NCI-H187 (cell line): Measurements from ENCODE around the gene TWNK.

ENCODE experiments used
- DNase-seq, 2 experiments: peaks; one replicate each; lab custom pipeline; 2025; lab: John Stamatoyannopoulos, UW

The TWNK gene

DNA sequence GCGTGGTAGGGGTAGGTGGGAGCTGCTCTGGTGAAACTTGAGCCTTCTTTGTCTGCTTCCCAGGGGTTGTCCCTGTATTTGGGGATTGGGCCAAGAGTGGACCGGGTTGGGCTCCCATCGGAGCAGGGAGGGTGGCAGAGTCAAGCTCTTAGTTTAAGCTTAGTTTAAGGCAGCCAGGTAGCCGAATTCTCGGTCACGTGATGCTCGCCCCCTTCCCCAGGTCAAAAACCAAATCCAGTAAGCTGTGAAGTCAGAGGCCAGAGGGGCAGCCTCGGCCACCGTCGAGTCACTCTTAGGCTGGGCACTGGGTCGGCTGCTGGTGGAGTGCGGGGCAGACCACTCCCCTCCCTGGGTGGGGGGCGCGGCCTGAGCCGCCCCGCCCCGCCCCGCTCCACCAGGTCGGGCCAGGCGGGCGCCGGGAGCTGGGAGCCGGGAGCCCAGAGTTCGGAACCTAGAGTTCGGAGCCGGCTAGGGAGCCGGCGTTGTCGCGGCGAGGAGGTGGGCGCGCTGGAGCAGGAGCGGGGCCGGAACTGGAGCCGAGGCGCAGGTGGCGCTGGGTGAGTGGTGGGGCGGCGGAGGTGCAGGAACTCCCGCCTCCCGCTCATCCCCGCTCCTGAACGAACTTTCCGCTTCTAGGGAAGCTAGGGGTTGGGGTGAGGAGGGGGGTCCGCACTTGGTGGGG, 9.5 kb downstream of the TWNK start:
- DNase-seq = no peak

DNA sequence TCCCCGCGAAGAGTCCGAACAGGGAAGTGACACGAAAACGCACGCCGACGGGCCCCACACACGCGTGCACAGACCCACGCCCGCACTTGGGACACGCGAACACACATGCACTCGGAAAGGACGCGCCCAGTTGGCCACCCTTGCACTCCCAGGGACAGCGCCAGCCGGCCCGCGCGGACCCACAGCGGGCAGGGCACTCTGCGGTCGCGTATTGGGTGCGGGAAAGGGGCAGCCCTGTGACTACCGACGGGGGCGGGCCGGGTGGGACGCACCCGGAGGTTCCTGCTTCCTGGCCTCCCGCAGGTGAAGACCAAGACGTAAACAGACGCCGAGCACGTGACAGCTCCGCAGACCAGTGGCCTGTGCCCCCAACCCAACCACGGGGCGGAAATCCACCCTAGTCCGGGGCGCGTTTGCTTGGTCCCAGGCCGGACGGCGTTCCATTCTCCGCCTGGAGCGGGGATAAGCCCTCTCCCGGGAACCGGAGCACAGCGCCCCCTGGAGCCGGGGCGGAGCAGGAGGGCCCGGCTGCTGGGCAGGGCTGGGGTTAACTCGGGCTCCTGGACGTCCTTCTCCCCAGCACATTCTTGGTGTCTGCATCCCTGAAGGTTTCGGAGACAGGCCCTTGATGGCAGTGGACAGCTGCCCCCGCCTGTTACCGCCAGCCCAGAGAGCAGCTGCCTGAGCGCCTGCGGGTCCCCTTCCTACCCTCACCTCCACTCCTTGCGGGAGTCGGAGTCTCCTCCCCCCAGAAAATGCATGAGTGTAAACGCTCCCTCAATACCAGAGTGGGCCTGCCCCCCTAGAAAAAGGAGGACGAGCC, 10.2 kb downstream of the TWNK start:
- peak in 1 of 2 experiments; percentile 28 for DNase-seq

DNA sequence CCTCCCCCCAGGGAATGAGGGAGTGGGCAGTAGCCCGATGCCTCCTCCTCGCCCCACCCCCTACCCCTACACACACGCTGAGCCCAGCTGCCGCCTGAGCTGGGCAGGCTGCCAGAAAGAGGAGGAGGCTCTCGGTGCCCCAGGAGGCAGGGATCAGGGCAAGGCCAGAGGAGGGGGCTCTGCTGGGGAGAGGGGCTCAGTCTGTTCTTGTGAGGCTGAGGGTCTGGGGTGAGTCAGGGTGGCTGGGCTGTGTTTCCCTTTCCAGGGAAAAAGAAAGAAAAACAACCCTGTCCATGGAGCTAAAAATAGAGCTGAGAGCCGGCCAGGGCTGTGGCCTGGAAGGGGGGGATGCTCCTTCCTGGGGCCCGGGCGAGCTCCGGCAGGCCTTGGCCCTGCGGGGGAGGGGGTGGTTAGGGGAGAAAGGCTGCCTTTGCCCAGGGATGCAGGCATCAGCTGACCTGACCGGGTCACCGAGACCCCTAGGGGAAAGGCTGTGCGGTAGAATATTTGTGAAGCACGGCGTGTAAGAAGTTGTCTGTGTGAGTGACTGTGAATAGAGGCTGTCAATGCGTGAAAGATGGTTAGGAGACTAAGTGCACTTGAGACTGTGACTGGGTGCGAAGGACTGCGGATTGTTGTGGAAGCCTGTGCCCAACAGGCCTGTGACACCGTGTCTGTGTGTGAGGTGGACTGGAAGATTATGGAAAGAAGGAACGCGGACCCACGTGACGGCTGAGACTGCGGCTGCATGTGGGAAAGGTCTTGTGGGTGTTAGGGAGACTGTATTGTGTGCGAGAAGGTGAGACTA, 11.0 kb downstream of the TWNK start:
- peak; percentile 50 to 82 for DNase-seq

DNA sequence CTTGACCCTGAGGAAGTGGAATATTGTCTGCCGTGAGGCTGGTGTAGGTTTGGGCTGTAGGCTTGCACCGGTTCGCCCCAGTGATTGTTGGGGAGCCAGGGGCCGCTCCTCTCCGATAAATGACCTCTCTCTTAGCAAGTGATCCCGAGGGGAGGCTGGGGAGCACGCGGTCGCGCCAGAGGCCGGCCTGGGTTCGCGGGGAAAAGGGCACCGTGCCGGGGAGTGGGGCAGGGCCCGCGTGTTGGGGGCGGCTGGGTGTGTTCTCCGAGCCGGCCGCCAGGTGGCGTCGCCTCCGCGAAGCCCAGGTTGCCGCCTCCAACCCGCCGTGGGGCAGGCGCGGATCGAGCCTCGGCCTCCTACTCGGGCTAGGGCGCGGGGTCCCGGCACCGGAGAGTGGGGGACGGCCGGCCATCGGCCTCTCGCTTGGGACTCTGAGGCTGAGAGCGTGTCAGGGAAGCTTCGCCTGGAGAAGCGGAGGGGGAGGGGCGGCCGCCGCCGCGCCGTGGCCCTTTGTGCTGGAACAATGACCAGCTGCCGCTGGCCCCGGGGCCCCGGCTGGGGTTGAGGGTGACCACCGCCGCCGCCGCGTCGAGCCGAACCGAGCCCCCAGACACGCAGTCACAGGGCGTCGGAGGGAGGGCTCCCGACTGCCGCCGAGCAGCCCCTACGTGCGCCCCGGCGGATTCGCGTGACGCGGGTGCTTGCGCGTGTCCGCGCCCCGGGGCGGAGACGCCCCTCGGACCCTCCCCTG, 11.8 kb downstream of the TWNK start:
- peak; percentile 9 to 30 for DNase-seq

DNA sequence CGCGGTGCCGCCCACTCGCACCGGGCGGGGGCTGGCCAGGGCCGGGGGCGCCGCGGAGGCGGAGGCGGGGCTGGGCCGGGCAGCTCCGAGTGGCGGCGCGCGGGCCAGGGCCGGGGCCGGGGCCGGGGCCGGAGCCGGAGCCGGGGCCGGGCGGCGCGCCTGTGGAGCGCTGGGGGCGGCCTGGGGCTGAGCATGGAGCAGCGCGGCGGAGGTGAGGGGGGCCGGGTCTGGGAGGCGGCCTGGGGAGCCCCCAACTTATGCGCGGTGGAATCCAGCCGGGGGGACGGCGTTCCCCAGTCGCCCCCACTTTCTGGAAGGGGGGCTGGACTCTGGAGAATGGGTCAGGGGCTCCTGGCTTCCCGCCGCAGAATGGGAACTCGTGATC, 12.4 kb downstream of the TWNK start, which contains the start of gene LZTS2:
Gene LZTS2, plus strand, starts transcription at position 67 of the 385 bp plus-strand sequence. CDS start 2,731 bp downstream, outside the sequence.
- no peak for DNase-seq

DNA sequence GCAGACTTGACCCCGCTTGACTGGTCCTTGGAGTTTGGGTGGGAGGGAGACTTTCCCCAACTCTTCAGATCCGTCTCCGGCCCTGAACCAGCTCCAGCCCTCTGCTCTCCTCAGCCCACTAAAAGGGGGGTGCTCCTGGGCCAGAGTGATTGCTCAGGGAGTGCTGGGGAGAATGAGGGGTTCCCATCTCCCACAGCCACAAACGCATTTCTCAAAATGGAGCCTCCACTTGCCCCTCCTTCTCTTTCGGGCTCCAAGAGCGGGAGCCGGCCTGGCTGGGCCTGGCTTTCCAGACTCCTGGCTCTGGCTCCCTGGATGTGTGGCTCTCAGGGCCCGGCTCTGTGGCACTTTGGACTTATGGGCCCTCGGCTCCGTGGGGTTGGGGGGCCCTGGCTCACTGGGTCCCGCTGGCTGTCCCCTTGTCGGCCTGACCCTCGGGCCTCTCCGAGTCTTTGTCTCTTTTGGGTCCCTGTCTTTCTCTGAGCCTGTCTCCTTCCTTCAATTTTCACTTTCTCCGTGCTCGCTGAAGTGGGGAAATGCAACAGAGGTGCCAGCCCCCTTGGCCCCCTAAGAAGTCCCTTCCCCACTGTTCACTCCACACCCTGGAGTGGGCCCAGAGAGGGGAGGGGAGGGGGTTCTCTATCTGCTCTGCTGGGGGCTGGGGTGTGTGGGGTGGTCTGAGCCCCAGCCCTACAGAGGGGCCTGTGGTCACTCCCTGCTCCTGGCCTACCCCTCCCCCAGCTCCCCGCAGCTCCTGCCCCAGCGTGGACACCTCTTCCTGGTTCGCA, 13.0 kb downstream of the TWNK start:
- no peak for DNase-seq

DNA sequence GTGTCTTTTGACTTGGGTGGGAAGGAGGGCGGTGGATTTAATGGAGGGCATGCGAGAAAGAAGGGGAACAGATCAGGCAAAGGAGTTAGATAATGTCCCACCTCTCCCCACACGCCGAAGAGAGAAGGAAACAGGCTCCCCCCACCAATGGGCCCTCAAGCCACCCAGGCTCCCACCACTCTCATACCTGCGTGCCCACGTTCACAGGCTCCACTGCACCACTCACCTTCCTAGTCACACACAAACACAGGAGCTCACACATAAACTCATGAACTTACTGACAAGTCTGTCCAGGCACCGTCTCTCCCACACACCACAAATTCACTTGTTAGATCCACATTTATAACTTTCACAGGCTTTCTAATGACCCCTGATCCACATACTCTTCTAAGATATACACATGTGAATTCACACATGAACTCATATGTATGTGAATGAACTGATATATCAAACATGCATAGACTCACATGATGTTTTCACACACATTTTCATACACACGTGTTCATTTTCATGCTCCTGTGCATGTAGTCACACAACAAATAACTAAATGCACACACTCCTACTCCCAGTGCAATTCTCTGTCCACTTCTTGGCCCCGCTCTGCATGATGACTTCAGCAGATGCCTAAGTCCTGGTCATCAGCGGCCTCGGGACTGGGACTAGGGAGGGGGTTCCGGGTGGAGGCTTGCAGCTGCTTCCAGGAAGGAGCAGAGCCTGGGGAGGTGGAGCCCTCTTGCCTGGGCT, 13.7 kb downstream of the TWNK start:
- no peak for DNase-seq

DNA sequence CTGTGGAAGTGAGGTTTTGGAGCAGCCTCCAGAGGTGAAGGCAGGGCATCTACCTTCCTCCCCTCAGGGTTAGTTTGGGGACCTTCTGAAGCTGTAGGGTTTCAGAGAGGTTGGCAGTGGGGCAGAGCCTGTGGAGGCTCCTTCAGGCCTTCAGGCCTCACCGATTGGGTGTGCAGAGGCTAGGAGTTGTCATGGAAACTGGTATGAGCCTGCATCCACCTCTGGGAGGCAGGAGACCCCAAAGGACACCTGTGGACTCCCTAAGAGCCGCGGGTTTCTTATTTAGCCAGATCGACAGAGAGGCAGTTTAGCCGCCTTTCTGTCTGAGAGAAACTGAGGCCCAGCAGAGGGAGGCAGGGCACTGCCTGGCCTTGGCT, 14.3 kb downstream of the TWNK start:
- no peak for DNase-seq

DNA sequence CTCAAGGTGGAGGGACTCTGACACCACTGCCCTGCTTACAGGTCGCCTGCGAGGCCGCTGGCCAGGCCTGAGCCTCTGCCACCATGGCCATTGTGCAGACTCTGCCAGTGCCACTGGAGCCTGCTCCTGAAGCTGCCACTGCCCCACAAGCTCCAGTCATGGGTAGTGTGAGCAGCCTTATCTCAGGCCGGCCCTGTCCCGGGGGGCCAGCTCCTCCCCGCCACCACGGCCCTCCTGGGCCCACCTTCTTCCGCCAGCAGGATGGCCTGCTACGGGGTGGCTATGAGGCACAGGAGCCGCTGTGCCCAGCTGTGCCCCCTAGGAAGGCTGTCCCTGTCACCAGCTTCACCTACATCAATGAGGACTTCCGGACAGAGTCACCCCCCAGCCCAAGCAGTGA, 15.1 kb downstream of the TWNK start:
- DNase-seq = no peak

DNA sequence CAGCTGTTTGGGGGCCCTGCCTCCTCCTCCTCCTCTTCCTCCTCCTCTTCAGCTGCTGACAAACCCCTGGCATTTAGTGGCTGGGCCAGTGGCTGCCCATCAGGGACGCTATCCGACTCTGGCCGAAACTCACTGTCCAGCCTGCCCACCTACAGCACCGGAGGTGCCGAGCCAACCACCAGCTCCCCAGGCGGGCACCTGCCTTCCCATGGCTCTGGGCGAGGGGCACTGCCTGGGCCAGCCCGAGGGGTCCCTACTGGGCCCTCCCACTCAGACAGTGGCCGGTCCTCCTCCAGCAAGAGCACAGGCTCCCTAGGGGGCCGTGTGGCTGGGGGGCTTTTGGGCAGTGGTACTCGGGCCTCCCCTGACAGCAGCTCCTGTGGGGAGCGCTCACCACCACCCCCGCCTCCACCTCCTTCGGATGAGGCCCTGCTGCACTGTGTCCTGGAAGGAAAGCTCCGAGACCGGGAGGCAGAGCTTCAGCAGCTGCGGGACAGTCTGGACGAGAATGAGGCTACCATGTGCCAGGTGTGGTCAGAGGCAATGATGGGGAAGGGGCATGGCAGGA, 16.4 kb downstream of the TWNK start:
- DNase-seq = no peak

DNA sequence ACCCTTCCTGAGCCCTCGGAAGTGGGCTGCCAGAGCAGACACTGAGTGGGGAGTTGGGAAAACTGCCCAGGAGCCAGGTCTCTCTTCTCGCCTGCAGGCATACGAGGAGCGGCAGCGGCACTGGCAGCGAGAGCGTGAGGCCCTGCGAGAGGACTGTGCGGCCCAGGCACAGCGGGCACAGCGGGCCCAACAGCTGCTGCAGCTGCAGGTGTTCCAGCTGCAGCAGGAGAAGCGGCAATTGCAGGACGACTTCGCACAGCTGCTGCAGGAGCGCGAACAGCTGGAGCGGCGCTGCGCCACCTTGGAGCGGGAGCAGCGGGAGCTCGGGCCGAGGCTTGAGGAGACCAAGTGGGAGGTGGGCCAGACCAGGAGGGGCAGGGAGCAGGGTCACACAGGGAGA, 18.0 kb downstream of the TWNK start:
- DNase-seq = no peak

DNA sequence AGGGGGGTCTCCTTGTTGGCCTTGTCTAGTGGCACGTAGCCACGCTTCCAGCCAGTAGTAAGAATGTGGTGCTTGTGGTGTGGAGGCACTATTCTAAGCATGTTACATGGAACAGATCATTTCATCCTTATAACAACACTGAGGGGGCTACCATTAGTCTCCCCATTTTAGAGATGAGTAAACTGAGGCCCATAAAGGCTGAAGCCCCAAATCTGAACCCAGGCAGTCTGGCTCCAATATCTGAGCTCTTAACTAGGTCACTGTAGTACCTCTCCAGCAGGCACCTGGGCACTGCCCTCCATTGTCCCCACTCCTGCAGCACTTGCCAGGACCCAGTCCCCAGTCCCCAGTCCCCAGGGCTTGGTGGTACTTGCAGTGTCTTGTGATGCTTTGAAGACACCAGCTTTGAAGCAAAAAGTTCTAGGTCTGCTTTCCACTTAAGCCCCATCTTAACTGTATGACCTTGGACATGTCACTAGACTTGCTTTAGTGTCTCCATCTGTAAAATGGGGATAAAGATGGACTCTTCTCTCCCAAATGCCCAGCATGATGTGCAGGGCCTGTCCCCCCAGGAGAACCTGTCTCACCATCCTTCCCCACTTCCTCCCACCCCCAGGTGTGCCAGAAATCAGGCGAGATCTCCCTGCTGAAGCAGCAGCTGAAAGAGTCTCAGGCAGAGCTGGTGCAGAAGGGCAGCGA, 18.7 kb downstream of the TWNK start:
- DNase-seq = no peak

DNA sequence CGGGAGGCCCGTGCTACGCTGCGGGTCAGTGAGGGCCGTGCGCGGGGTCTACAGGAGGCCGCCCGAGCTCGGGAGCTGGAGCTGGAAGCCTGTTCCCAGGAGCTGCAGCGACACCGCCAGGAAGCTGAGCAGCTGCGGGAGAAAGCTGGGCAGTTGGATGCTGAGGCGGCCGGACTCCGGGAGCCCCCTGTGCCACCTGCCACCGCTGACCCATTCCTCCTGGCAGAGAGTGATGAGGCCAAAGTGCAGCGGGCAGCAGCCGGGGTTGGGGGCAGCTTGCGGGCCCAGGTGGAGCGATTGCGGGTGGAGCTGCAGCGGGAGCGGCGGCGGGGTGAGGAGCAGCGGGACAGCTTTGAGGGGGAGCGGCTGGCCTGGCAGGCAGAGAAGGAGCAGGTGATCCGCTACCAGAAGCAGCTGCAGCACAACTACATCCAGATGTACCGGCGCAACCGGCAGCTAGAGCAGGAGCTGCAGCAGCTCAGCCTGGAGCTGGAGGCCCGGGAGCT, 19.3 kb downstream of the TWNK start:
- DNase-seq = no peak

DNA sequence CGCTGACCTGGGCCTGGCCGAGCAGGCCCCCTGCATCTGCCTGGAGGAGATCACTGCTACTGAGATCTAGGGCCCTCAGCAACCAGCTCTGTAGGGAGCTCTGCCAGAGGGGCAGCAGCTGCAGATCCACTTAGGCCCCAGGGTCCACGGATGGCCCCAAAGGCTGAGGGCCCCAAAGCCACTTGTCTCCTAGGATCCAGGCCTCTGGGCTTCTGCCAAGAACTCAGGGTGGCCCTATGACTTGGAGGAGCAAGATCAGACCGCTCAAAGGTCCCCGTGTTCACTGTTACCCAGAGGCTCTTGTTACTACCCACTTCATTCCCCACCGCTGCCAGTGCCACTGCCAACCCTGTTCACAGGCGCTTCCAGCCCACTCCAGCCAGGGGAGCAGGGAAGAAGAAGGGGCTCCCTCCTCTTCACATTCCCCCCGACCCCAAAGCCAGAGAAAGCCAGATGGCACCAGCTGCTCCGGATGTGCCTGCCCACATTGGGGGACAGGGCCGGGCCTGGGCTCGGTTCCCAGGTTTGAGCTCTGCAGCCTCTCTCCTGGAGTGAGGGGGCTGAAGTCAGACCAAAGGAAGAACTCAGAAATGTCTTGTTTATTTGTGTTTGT, 19.9 kb downstream of the TWNK start:
- no peak for DNase-seq

DNA sequence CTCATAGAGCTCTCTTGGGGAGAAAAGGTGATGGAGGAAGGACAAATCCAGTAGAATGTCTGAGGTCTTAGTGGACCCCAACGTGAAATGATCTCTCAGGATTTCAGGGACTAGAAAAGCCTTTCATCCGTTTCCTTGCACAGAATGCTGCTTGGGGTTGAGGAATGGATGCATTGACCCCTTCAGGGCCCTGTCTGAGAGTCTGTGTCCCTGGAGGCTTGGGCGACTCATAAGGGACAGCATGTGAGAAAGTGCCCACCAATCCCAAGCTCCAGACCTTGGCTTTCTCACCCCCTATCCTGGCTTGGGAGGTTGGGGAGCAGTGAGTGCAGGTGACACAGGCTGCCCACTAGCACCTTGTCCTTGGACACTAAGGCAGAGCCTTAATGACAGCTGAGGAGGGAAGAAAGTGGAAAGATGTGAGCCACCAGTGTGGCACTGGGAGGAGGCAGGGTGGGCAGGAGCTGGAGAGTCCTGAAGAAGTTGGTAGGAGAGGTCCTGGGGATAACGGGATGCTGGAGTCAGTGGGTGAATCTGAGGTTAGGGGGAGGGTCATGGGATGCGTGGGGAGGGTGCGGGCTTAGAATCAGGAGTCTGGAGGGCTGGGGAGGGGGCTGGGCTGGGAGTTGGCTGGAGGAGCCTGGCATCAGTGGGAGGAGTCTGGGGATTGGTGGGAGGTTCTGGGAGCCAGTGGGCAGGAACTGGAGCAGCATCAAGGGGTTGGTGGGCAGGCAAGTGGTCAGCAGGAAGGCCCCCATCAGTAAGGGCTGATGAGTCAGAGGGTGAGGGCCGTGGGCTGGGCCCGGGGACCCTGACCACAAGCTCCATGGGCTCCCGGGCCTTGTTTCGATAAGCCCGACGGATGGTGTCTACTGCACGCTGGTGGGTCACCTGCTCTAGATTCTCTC, 20.8 kb downstream of the TWNK start:
- no peak for DNase-seq

DNA sequence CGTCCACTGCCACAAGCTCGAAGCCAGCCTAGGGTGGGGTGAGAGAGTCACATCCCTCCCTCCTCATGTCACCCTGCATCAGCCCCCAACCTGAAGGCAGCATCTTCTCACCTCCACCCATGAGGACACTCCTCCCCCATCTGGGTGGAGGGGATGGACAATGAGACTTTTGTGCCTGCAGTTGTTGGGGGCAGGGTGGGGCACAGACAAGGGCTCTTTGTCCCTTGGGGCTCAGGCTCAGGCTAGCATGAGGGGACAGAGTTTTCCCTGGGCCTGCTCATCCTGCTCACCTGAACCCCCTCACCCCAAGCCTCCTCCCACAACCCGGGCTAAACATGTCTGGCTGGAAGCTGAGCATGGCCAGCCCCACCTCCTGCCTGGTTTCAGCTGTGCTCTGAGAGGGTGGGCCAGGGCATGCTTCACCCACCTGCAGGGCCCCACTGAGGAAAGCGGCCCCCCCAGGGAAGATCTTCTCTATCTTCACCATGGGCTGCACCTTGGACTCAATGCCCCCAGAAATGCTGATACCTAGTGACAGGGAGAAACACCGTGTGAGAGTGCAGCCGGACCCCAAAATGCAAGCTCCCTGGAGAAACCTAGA, 21.6 kb downstream of the TWNK start:
- DNase-seq = no peak

DNA sequence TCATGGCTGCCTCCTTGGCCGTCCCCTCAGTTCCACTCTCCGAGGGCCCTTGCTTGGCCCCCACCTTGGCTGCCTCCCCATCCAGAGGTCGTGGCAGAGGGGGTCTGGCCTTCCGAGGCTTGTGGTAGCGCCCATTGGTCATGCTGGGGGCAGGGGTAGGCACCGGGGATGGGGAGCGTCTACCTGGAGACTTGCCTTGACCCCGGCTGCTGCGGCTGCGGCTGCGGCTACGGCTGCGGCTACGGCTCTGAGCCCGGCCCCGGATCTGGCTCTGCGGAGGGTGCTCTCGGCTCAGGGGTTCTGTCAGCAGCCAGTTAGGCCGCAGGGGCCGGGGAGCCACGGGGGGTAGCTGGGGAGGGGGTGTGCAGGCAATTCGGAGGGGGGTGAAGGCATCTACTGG, 23.0 kb downstream of the TWNK start:
- no peak for DNase-seq
